Measurements from ENCODE around the gene C2CD5.
"Not testable (repeated sequence)": the region's sequence is repeated elsewhere in the genome, so short reads cannot be mapped to it uniquely, and the experiment has no call there.

C2CD5 gene

DNA sequence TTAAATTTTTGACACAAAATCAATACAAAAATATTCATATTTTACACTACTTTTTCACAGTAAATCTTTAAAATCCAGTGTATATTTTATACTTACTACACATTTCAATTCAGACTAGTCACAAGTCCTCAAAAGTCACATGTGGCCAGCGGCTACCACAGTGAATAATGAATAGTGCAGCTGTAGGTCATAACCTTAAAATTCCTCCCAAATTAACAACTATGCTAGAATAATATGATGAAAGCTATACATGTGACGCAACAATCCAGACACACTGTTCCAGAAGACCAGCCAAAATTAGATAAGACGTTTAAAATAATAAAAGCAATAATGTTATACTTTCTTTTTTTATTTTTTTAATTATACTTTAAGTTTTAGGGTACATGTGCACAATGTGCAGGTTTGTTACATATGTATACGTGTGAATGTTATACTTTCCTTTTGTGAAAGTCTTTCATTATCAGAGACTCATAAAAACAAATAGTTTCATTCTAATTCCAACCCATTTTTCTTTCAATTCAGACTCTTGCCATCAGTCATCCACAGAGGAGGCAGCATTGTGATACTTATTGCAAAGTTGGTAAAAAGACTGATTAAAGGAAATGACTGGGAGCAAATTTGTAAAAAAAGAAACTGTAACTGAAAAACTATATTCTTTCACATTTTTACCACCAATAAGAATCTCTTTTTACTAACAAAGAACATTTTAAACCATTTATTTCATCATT, 67.0 kb downstream of the C2CD5 start:
- no peak for DNase-seq (ENCODE audit: low read depth in 2 of 2)

DNA sequence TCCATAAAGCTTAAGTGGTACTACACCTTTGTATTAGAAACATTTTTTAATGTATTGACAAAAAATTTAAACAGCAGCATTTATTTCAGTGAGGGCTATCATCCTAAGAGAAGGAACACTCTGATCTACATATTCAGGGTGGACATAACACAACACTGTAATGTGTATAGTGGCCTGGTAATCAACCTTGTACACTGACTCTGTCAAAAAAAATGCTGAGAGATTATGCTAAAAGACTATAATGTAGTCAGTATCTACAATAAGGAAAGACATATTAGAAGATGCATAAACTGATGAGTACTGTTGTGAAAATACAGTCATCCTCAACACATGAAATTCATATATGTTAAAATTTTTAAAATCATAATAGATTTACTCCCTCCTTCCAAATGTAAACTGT, 68.2 kb downstream of the C2CD5 start:
- no peak for DNase-seq (ENCODE audit: low read depth in 2 of 2)

DNA sequence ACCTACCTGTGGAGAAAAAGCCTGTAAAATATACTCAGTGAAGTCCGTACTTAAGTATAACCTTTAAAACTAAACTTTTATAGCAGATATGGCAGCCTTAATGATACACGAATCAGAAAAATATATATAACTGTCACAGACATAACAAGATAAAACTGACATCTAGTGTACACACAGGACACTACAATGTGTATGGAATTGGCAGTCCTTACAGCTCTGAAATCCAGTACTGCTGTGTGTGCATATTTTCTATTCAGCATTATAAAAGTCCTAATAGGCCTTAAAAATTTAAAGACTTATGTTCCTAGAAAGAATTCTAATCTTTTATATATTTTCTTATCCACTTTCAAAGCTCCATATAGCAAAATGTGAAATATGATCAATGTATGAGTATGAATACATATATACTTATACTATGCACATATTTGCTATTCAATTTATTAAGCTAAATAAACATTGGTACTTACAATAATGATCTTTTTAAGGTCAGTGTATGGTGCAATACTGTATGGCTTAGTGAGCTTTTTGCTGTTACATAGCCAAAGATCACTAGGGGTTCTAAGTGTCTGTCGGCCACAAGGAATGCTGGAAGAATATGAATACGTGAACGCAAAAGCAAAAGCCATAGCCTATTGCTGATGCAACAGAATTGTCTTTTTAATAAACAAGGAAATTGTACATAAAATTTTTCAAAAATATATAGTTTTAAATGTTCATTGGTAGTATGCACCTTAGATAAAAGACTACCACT, 69.2 kb downstream of the C2CD5 start:
- DNase-seq (ENCODE audit: low read depth in 2 of 2) = no peak

DNA sequence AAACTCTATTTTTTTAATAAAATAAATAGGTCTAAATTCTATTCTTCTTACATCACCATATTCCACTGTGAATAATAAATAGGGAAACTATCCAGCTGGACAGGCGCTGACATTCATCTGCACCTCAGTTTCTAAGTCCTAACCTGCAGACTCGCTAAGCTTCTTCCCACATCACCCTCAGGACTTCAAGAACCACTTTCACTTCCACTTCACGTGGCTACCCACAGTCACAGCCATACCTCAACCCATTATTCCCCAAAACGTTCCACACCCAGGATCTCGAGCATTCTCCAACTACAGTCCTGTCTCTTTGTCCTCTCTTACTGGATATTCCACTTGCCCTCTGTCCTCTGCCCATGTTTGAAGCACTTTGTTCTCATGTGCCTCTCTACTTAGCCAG, 71.1 kb downstream of the C2CD5 start:
- DNase-seq (ENCODE audit: low read depth in 2 of 2) = no peak

DNA sequence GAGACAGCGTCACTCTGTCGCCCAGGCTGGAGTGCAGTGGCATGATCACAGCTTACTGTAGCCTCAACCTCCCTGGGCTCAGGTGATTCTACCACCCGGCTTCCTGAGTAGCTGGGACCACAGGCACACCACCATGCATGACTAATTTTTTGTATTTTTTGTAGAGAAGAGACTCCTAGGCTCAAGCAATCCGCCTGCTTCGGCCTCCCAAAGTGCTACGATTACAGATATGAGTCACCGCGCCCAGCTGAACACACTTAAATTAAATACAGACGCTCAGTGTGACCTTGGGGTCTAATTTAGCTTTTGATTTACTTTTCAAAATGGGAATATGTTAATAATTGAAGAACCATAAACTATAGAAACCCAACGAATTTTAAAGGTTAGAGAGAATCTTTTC, 77.2 kb downstream of the C2CD5 start:
- DNase-seq (ENCODE audit: low read depth in 2 of 2) = no peak

DNA sequence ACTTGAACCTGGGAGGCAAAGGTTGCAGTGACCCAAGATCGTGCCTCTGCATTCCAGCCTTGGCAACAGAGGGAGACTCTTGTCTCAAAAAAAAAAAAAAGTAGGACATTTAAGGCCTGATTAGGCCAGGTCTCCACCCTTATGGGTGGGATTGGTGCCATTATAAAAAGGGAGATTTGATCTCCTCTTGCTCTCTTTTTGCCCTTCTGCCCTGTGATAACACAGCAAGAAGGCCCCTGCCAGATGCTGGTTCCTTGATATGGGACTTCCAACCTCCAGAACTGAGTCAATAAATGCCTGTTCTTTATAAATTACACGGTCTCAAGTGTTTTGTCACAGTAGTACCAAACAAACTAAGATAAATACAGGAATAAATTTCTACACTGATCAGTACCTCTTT, 81.0 kb downstream of the C2CD5 start:
- no peak for DNase-seq (ENCODE audit: low read depth in 2 of 2)

DNA sequence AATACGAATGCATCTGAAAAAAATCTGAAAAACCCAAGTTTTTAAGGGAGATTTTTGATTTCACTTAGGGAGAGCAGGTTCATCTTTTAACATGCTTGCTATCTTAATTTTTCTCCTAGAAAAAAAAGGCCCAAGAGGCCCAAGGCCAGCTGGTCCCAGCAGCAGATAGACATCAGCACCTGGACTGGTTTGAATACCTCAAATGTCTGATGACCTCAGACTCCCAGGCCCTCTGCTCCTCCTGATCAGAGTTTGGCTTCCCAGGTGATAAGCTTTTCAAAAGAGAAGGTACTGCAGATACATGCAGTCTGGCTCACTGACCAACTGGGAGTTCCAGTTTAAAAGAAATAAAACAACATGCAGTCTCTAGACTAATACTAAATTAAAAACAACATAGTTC, 82.6 kb downstream of the C2CD5 start:
- DNase-seq (ENCODE audit: low read depth in 2 of 2) = no peak

DNA sequence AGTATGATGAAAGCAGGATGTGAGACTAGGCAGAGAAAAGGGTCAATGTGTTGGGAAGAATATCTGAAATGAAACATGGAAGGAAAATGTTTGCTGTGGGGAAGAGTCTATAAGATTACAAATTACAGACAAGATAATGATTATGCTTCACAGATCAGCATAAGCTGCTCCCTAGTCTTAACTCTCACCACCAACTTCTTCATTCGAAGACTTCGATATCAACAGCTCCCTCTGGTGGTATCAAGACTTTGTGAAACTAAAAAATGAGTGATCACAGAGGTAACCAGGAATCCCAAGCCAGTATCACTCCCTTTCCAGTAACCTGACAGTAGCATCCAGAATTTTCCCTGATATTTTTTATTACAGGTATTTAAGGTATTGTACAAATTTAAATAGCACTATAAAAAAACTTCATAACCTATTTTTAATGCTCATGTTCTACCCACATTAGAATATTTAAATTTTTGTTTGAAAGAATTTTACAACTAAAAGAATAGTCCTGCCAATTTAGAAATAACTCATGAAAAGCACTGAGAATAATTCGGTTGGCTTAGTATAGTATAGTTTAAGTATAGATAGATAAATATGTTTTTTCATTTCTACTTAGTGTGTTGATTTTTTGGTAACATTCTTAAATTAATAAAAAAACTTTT, 84.4 kb downstream of the C2CD5 start:
- DNase-seq (ENCODE audit: low read depth in 2 of 2) = no peak

DNA sequence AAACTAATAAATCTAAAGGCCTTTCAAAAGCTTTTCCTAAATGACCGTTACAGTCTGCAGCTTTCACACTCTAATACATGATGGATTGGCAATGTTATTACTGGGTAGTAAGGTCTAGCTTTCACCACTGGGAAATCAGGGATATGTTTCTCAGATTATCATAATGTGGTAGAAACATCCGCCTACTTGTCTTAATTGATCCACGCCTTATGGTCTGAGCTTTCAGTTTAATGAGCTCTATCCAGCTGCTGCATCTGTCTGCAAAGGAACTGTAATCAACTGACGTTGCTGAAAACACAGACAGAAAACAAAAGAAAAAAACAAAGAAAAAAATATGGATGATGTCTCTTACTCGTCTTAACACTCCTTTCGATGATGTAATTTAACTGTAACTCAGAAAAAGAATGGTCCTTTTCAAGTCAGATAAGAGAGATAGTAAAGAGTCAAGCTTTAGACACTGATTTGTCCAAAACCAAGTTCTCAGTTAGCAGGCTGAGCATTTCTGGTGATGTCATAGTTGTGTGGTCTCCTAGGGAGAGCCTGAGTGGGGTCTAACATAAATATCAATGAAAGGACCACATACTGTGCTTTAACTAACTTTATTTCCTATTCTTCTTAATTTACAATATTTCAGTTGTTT, 85.9 kb downstream of the C2CD5 start:
- no peak for DNase-seq (ENCODE audit: low read depth in 2 of 2)

DNA sequence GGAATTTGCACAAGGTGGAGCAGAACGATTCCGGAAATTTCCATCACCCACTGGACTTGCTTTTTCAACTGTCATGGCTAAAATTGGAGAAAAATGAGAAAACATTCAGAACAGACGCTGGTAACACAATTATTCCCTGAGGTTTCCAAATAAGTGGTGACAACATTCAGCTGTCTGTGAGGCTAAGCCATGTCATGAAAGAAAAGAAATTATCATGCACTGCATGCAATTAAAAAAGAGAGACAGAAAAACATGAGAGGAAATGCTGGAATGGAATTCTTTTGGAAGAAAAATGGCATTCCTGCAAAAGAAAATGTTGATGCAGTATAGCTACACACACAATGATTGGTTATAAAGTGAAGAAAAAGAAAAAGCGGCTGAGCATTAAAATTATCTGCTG, 87.3 kb downstream of the C2CD5 start:
- DNase-seq (ENCODE audit: low read depth in 2 of 2) = no peak

DNA sequence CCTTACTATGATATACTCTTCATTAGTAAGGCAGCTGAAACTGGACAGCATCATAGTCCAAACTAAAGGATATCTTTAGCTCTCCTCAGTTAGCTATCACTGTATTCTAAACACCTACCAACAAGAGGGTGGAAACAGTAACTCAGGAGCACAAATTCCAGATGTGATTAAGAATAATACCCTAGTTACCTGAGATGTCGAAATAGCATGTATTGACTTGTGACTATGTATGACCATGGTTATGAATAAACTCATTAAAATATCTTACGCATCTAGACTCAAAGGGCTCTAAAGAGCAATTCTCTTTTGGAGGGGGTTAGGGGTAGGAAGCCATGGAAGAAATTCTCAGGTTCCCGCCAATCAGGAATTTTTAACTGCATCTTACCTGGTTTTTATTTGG, 90.8 kb downstream of the C2CD5 start:
- no peak for DNase-seq (ENCODE audit: low read depth in 2 of 2)

DNA sequence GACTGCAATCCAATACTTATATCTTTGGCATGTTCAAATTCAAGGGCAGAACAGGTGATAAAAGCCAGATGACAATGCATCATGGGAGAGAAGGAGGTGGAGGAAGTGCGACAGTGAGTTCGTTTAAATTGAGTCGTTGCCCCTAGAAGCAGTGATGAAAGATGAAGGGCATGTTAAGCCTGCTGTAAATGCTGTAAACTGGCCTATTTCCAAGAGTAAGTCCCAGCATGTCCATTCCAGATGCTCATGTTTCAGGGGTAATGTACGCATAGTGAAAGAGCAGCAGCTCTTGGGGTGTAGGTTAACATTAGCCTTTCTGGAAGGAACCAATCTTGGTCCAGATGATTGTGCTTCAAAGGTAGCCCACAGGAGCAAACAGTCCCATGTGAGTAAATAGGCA, 97.1 kb downstream of the C2CD5 start:
- DNase-seq (ENCODE audit: low read depth in 2 of 2) = no peak

DNA sequence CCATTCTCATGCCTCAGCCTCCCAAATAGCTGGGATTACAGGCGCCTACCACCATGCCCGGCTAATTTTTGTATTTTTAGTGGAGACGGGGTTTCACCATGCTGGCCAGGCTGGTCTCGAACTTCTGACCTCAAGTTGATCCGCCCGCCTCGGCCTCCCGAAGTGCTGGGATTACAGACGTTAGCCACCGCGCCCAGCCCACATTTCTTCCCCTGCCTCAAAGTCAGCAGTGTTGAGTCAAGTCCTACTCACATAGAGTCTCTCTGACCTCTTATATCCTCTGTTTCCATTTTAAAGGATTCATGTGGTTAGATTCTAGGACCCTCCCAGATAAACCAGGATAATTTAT, 100.1 kb downstream of the C2CD5 start:
- not testable (repeated sequence) for DNase-seq (ENCODE audit: low read depth in 2 of 2)

DNA sequence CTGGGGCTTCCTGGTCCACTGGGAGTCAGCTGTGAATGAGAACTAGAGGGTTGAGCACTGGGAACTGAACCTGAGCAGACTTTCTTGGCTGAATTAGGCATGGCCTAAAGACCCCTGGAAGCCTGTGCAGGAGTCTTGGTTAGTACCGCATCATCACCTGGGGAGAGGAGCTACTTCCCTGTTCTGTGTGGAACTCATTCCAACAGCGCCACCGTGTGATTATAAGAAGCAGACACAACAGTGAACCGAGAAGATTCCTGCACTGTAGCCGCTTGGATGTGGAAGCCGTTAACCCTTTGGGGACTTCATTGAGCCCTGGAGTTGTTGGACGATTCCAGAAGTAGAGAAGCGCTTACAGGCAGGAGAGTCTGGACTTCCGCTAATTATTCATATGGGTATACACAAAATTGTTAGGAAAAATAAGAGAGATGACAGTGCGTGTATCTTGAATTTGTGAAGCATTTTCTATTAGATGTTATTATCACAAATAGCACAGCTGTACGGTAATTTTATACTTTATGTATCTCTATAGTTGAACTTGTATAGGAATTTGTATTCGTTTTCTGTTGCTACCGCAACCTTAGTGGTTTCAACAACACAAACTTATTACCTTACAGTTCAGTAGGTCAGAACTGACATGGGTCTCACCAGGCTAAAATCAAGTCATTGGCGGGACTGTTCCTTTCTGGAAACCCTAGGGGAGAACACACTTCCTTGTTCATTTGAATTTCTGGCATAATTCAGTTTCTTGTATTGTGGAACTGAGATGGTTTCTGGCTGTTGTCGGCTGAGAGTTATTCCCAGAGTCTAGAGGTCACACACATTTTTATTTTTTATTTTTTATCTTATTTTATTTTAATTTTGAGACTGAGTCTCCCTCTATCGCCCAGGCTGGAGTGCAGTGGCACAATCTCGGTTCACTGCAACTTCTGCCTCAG, 100.7 kb downstream of the C2CD5 start:
- DNase-seq (ENCODE audit: low read depth in 2 of 2) = peak; percentile 13 to 22

DNA sequence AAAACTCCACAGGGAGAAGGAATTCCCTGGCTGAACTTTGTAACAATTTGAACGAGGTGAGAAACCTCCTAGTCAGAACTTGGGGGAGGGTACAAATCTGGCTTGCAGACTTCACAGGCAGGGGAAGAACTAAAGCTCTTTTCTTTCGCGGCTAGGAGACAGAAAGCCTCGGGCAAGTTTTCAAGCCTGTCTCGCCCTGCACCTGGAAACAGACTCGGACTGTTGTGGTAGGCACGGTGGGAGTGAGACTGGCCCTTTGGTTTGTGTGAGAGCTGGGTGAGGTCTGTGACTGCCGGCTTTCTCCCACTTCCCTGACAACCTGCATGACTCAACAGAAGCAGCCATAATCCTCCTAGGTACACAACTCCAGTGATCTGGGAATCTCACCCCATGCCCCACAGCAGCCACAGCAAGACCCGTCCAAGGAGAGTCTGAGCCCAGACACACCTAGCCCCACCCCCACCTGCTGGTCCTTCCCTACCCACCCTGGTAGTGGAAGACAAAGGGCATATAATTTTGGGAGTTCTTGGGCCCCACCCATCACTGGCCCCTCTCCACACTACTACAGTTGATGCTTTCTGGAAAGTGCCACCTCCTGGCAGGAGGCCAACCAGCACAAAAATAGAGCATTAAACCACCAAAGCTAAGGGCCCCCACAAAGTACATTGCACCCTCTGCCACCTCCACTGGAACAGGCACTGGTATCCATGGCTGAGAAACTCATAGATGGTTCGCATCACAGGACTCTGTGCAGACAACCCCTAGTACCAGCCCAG, 107.1 kb downstream of the C2CD5 start:
- DNase-seq (ENCODE audit: low read depth in 2 of 2) = no peak

DNA sequence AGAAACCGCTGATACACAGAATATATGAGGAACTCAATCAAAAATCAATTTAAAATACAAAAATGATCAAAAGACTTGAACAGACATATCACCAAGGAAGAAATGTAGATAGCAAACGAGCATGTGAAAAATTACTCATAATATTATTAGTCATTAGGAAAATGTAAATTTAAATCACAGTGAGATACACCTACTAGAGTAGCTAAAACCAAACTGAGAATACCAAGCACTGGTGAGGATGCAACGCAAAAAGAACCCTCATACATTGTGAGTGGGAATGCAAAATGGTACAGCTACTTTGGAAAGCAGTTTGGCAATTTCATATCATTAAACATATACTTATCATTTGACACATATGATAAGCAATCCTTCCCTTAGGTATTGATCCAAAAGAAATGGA, 108.8 kb downstream of the C2CD5 start:
- DNase-seq (ENCODE audit: low read depth in 2 of 2) = no peak

DNA sequence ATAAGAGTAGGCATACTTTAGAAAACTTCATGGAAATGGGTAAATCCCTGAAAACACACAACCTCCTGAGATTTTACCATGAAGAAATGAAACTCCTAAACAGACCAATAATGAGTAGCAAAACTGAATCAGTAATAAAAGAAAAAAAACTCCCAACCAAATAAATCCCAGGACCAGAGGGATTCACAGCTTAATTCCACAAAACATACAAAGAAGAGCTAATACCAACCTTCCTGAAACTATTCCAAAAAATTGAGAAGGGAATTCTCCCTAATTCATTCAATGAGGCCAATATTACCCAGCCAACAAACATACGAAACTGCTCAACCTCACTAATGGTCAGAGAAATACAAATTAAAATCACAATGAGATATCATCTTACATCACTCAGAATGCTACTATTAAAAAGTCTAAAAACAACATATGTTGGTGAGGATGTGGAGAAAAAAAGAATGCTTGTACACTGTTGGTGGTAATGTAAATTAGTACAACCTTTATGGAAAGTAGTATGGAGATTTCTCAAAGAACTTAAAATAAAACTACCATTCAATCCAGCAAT, 112.6 kb downstream of the C2CD5 start:
- DNase-seq (ENCODE audit: low read depth in 2 of 2) = no peak

DNA sequence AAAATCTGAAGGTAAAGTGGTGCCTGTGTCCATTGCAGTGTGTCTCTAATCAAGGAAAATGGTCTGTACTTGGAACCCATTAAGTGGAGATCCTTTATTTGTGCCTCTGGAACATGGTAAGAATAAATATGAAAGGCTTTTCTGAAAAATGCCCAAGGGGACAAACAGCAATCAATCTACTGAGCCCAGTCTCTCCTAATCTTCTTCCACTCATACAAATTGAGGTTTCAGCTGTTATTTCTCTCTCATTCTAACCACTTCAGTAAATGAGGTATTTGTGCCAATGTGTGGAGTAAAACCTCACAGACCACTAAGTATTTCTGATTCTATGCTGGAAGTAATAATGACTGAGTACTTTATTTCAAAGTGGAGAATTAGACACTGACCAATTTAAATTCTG, 127.5 kb downstream of the C2CD5 start:
- no peak for DNase-seq (ENCODE audit: low read depth in 2 of 2)

DNA sequence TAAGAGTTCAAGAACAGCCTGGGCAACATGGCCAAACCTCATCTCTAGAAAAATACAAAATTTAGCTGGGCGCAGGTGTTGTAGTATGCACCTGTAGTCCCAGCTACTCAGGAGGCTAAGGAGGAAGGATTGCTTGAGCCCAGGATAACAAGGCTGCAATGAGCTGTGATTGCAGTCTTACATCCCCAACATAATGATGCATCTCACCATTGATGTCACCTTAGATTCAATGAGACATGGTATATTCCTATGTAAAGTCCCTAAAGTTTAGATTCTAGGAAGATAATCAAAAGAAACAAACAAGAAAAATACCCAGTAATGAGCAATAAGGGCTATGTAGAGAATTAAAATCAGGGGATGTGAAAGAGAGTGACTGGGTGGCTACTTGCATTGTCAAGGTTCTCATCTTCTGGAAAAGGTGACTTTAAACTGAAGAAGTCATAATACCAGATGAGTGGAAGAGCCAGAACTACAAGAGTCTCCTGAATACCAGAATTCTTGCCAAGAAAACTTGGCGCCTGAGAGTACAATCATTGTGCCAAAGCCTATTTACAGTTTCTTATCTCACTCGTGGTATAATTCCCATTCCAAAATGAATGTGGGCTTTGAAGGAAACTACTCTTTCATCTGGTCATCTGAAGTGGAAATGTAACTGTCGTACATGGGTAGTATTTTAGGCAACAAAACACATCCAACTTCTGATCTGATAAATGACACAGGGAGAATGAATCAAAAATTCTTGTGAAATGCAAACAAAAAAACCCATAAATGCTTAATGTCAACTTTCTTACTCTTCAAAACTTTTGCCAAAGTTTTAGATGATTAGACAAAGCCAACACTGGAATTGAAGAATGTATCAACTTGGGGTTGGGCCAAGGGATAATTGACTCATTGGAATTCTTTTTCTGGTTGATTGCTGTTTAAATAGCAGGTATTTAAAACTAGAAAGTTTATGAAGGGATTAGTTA, 128.7 kb downstream of the C2CD5 start:
- DNase-seq (ENCODE audit: low read depth in 2 of 2) = no peak
